Measurements from ENCODE around the gene IL2RG. TPM values are rescaled to one million over a fixed set of nuclear protein-coding genes. Genes with fewer than 3 reads are reported as not detected.

The IL2RG gene
- total and polyA plus RNA-seq, 2 experiments from 2014 or later, result 0.53 TPM; not detected in 1

GRCh38 chrX:71107762-71108360 lies 3.5 kb downstream of the IL2RG start:
- H2AFZ ChIP-seq, result no peak overlapping the region
- H3K36me3 ChIP-seq (ENCODE audit: low read depth), result no peaks in the 10 kb centered on the region
- no peaks in the 10 kb centered on the region for H3F3A ChIP-seq (ENCODE audit: insufficient read depth)
- H3K9me3 ChIP-seq (ENCODE audit: low read depth), result no peaks in the 10 kb centered on the region
- no peaks in the 10 kb centered on the region for H3K79me2 ChIP-seq (ENCODE audit: insufficient read depth)
- no peak overlapping the region for H3K4me2 ChIP-seq (ENCODE audit: unreplicated experiment)
- H4K20me1 ChIP-seq (ENCODE audit: insufficient read depth), result no peaks in the 10 kb centered on the region
- DNase-seq, result no peak
- no peaks in the 10 kb centered on the region for H3K9me2 ChIP-seq (ENCODE audit: insufficient read depth)
- H3K4me1 ChIP-seq (ENCODE audit: insufficient read depth), result no peaks in the 10 kb centered on the region
- H3K27me3 ChIP-seq (replicated peaks; ENCODE audit: insufficient read depth), result no peaks in the 10 kb centered on the region
- no peak overlapping the region for H3K9ac ChIP-seq
- TF ChIP-seq EZH2phosphoT487 (IDR thresholded peaks at IDR 0.05; ENCODE audit: insufficient read depth, low read depth) (no peak), EZH2 (IDR thresholded peaks at IDR 0.05; ENCODE audit: insufficient read depth, poor library complexity, severe bottlenecking) (no peak)
- H3K4me3 ChIP-seq, result no peak overlapping the region
- in situ Hi-C loops (cut with MboI), result no loop called here
- WGBS, 2 experiments (ENCODE audit: low coverage in 1 of 2, low lambda C conversion rate in 2 of 2, missing lambda C conversion rate in 2 of 2), result 40 to 45% methylated on average over 9 of the region's 9 CpGs
- no peak overlapping the region for H3K27ac ChIP-seq

- DNase-seq, result no peak
- no peaks in the 10 kb centered on the region for H3K4me1 ChIP-seq (ENCODE audit: insufficient read depth)
- H3K4me2 ChIP-seq (ENCODE audit: unreplicated experiment), result no peak overlapping the region
- 50 to 53% methylated on average over 4 of the region's 4 CpGs for WGBS, 2 experiments (ENCODE audit: low coverage in 1 of 2, low lambda C conversion rate in 2 of 2, missing lambda C conversion rate in 2 of 2)
- no peaks in the 10 kb centered on the region for H3K36me3 ChIP-seq (ENCODE audit: low read depth)
- H3F3A ChIP-seq (ENCODE audit: insufficient read depth), result no peaks in the 10 kb centered on the region
- H3K27me3 ChIP-seq (replicated peaks; ENCODE audit: insufficient read depth), result no peaks in the 10 kb centered on the region
- no peak overlapping the region for H3K27ac ChIP-seq
- H3K9ac ChIP-seq, result no peak overlapping the region
- H4K20me1 ChIP-seq (ENCODE audit: insufficient read depth), result no peaks in the 10 kb centered on the region
- TF ChIP-seq EZH2phosphoT487 (IDR thresholded peaks at IDR 0.05; ENCODE audit: insufficient read depth, low read depth) (no peak), EZH2 (IDR thresholded peaks at IDR 0.05; ENCODE audit: insufficient read depth, poor library complexity, severe bottlenecking) (no peak)
- in situ Hi-C loops (cut with MboI), result no loop called here
- no peak overlapping the region for H2AFZ ChIP-seq
- H3K9me3 ChIP-seq (ENCODE audit: low read depth), result no peaks in the 10 kb centered on the region
- no peaks in the 10 kb centered on the region for H3K79me2 ChIP-seq (ENCODE audit: insufficient read depth)
- H3K4me3 ChIP-seq, result no peak overlapping the region
- H3K9me2 ChIP-seq (ENCODE audit: insufficient read depth), result no peaks in the 10 kb centered on the region
Observed at GRCh38 chrX:71107245-71107644, 4.1 kb downstream of the IL2RG start.

GRCh38 chrX:71106427-71106826 lies 5.0 kb downstream of the IL2RG start, which contains the start of gene CXorf65:
TSS of gene CXorf65 (minus strand) at chrX:71106740. CDS start at chrX:71106556, 184 bp downstream.
- Histone ChIP-seq H3K9me2 (ENCODE audit: insufficient read depth) (no peaks in the 10 kb centered on the region), H4K20me1 (ENCODE audit: insufficient read depth) (no peaks in the 10 kb centered on the region), H2AFZ (no peak within 1 kb of the TSS), H3K27me3 (replicated peaks; ENCODE audit: insufficient read depth) (no peaks in the 10 kb centered on the region), H3K36me3 (ENCODE audit: low read depth) (no peaks in the 10 kb centered on the region), H3K27ac (no peak within 1 kb of the TSS), H3K4me3 (no peak within 1 kb of the TSS), H3K9ac (no peak within 1 kb of the TSS), H3K9me3 (ENCODE audit: low read depth) (no peaks in the 10 kb centered on the region), H3K79me2 (ENCODE audit: insufficient read depth) (no peaks in the 10 kb centered on the region), H3K4me1 (ENCODE audit: insufficient read depth) (no peaks in the 10 kb centered on the region), H3F3A (ENCODE audit: insufficient read depth) (no peaks in the 10 kb centered on the region), H3K4me2 (ENCODE audit: unreplicated experiment) (no peak within 1 kb of the TSS)
- no peak for DNase-seq
- 70 to 82% methylated on average over 1 of the region's 1 CpG for WGBS, 2 experiments (ENCODE audit: low coverage in 1 of 2, low lambda C conversion rate in 2 of 2, missing lambda C conversion rate in 2 of 2)
- in situ Hi-C loops (cut with MboI), result no loop called here
- TF ChIP-seq EZH2 (IDR thresholded peaks at IDR 0.05; ENCODE audit: insufficient read depth, poor library complexity, severe bottlenecking) (no peak), EZH2phosphoT487 (IDR thresholded peaks at IDR 0.05; ENCODE audit: insufficient read depth, low read depth) (no peak)

- 94 to 100% methylated on average over 3 of the region's 3 CpGs for WGBS, 2 experiments (ENCODE audit: low coverage in 1 of 2, low lambda C conversion rate in 2 of 2, missing lambda C conversion rate in 2 of 2)
Observed at GRCh38 chrX:71105628-71106027, 5.7 kb downstream of the IL2RG start.

More at GRCh38 chrX:71105628-71106027, 5.7 kb downstream of the IL2RG start:
- Histone ChIP-seq H3K4me1 (ENCODE audit: insufficient read depth) (no peaks in the 10 kb centered on the region), H3K36me3 (ENCODE audit: low read depth) (no peaks in the 10 kb centered on the region), H3K4me3 (no peak overlapping the region), H3F3A (ENCODE audit: insufficient read depth) (no peaks in the 10 kb centered on the region), H4K20me1 (ENCODE audit: insufficient read depth) (no peaks in the 10 kb centered on the region), H2AFZ (no peak overlapping the region), H3K9me3 (ENCODE audit: low read depth) (no peaks in the 10 kb centered on the region), H3K27me3 (replicated peaks; ENCODE audit: insufficient read depth) (no peaks in the 10 kb centered on the region), H3K79me2 (ENCODE audit: insufficient read depth) (no peaks in the 10 kb centered on the region), H3K9me2 (ENCODE audit: insufficient read depth) (no peaks in the 10 kb centered on the region), H3K9ac (no peak overlapping the region), H3K27ac (no peak overlapping the region), H3K4me2 (ENCODE audit: unreplicated experiment) (no peak overlapping the region)
- in situ Hi-C loops (cut with MboI), result no loop called here
- no peak for DNase-seq
- TF ChIP-seq EZH2 (IDR thresholded peaks at IDR 0.05; ENCODE audit: insufficient read depth, poor library complexity, severe bottlenecking), result no peak
- no peak for TF ChIP-seq EZH2phosphoT487 (IDR thresholded peaks at IDR 0.05; ENCODE audit: insufficient read depth, low read depth)
